HepG2 (cell line): ENCODE results near the gene TMUB1. TPM values are rescaled to one million over a fixed set of nuclear protein-coding genes. Genes with fewer than 3 reads are reported as not detected.

Source experiments
- CERS6 ChIP-seq: sonication (generic); formaldehyde crosslinking; IDR thresholded peaks from 2 replicates; pipeline ENCODE4 v1.5.0; 2020; ENCODE audit warnings: missing genetic modification reagents
- DNMT3B ChIP-seq: conservative IDR thresholded peaks from 2 replicates; pipeline ENCODE4 v1.6.1; 2016; ENCODE audit warnings: missing biosample characterization, control low read depth
- ELF1 ChIP-seq: sonication (generic); formaldehyde crosslinking; IDR thresholded peaks from 2 replicates; pipeline ENCODE4 v1.4.0; 2020; ENCODE audit warnings: missing genetic modification reagents
- FOXK1 ChIP-seq: sonication (generic); formaldehyde crosslinking; IDR thresholded peaks from 2 replicates; pipeline ENCODE4 v1.4.0; 2020; ENCODE audit warnings: low read depth, missing genetic modification reagents, borderline replicate concordance
- FOXP1 ChIP-seq, 2 experiments: fragments of 450-650 bp in 1 of 2; IDR thresholded peaks; 2 replicates each; pipeline ENCODE4 v1.6.1; 2017 to 2018; ENCODE audit warnings: antibody characterized with exemption in 1 of 2
- GTF2F1 ChIP-seq: fragments of 150-350 bp; IDR thresholded peaks from 2 replicates; pipeline ENCODE4 v1.6.1; 2014; ENCODE audit warnings: low read length
- GTF3A ChIP-seq: sonication (generic); formaldehyde crosslinking; conservative IDR thresholded peaks from 2 replicates; pipeline ENCODE4 v1.4.0; 2020; ENCODE audit warnings: mild to moderate bottlenecking, missing genetic modification reagents
- IKZF5 ChIP-seq: IDR thresholded peaks from 2 replicates; pipeline ENCODE4 v1.6.1; 2018; ENCODE audit warnings: missing genetic modification reagents, mild to moderate bottlenecking, missing compliant biosample characterization
- KDM1A ChIP-seq: IDR thresholded peaks from 2 replicates; pipeline ENCODE4 v1.6.1; 2016; ENCODE audit warnings: missing compliant biosample characterization
- MAFF ChIP-seq: IDR thresholded peaks from 2 replicates; pipeline ENCODE4 v1.6.1; 2011; ENCODE audit warnings: low read depth, low read length, improper control_type of control experiment
- MTA3 ChIP-seq: sonication (generic); formaldehyde crosslinking; IDR thresholded peaks from 2 replicates; pipeline ENCODE4 v1.4.0; 2020; ENCODE audit warnings: missing genetic modification reagents
- NR1H2 ChIP-seq: sonication (generic); formaldehyde crosslinking; IDR thresholded peaks from 2 replicates; pipeline ENCODE4 v1.8.1; 2022; ENCODE audit warnings: low read depth, missing genetic modification reagents, borderline replicate concordance
- POLR2G ChIP-seq: fragments of 200-400 bp; formaldehyde crosslinking; IDR thresholded peaks from 2 replicates; pipeline ENCODE4 v1.6.1; 2018; ENCODE audit warnings: mild to moderate bottlenecking, low read depth, low read length, moderate library complexity
- SNRNP70 ChIP-seq: fragments of 200-400 bp; formaldehyde crosslinking; IDR thresholded peaks from 2 replicates; pipeline ENCODE4 v1.6.1; 2017; ENCODE audit warnings: mild to moderate bottlenecking, low read depth, low read length, moderate library complexity
- ZFY ChIP-seq: sonication (generic); formaldehyde crosslinking; IDR thresholded peaks from 2 replicates; pipeline ENCODE4 v1.4.0; 2020; ENCODE audit warnings: missing genetic modification reagents
- ZNF143 ChIP-seq: sonication (generic); formaldehyde crosslinking; IDR thresholded peaks from 2 replicates; pipeline ENCODE4 v1.4.0; 2020; ENCODE audit warnings: missing genetic modification reagents
- ZNF546 ChIP-seq: sonication (generic); formaldehyde crosslinking; conservative IDR thresholded peaks from 2 replicates; pipeline ENCODE4 v1.8.1; 2023; ENCODE audit warnings: mild to moderate bottlenecking, missing genetic modification reagents
- ZNF639 ChIP-seq: conservative IDR thresholded peaks from 2 replicates; pipeline ENCODE4 v1.6.1; 2018; ENCODE audit warnings: missing genetic modification reagents
- ZNF709 ChIP-seq: sonication (generic); formaldehyde crosslinking; IDR thresholded peaks from 2 replicates; pipeline ENCODE4 v1.5.0; 2020; ENCODE audit warnings: mild to moderate bottlenecking, missing genetic modification reagents
- ZNF775 ChIP-seq: sonication (generic); formaldehyde crosslinking; IDR thresholded peaks from 2 replicates; pipeline ENCODE4 v1.4.0; 2020; ENCODE audit warnings: missing genetic modification reagents, mild to moderate bottlenecking, moderate library complexity, borderline replicate concordance
- ZNF782 ChIP-seq: sonication (generic); formaldehyde crosslinking; IDR thresholded peaks from 2 replicates; pipeline ENCODE4 v1.4.0; 2020; ENCODE audit warnings: missing genetic modification reagents, mild to moderate bottlenecking, borderline replicate concordance
- ZSCAN21 ChIP-seq: sonication (generic); formaldehyde crosslinking; IDR thresholded peaks from 2 replicates; pipeline ENCODE4 v1.8.0; 2022; ENCODE audit warnings: mild to moderate bottlenecking, missing genetic modification reagents, moderate library complexity, borderline replicate concordance
- ZSCAN25 ChIP-seq: sonication (generic); formaldehyde crosslinking; IDR thresholded peaks from 2 replicates; pipeline ENCODE4 v1.8.0; 2022; ENCODE audit warnings: mild to moderate bottlenecking, missing genetic modification reagents
- polyA plus RNA-seq, 8 experiments: library from polyadenylated mRNA; depleted of rRNA in 3 of 8; stranded (reverse) in 7 of 8; unstranded in 1 of 8; fragments of >200 nt; fragmentation: Illumina TruSeq in 4 of 8; extraction: Trizol in 4 of 8; gene quantifications; 2 replicates each; pipeline versions ENCODE4 v1.2.1 to v1.2.3, GENCODE V29; 2011 to 2016; ENCODE audit warnings: low read depth in 4 of 8, missing spikeins in 1 of 8, mixed read lengths in 1 of 8; ENCODE audit not compliant: insufficient read depth in 1 of 8
- total RNA-seq, 5 experiments: library from RNA; depleted of rRNA; stranded (reverse); fragments of >200 nt; fragmentation: Illumina TruSeq; extraction: Trizol; gene quantifications; 2 replicates each; pipeline ENCODE4 v1.2.3, GENCODE V29; 2016; ENCODE audit warnings: low read depth in 1 of 5
- TF ChIP-seq, protein P1 (sequence below): IDR thresholded peaks from 2 replicates; pipeline ENCODE4 v1.6.1; 2016
- TF ChIP-seq, protein P2 (sequence below): sonication (generic); formaldehyde crosslinking; IDR thresholded peaks from 2 replicates; pipeline ENCODE4 v1.4.0; 2020; ENCODE audit warnings: missing genetic modification reagents

Gene TMUB1
- total and polyA plus RNA-seq, 2 of the 13 experiments (the other 11 are each of a cell fraction or from before 2014, with no cell fraction given), result 44.8 to 51.6 TPM

GRCh38 chr7:151087245-151088018 lies 4.1 kb upstream of the TMUB1 start (continued):
- TF ChIP-seq, protein P1, sequence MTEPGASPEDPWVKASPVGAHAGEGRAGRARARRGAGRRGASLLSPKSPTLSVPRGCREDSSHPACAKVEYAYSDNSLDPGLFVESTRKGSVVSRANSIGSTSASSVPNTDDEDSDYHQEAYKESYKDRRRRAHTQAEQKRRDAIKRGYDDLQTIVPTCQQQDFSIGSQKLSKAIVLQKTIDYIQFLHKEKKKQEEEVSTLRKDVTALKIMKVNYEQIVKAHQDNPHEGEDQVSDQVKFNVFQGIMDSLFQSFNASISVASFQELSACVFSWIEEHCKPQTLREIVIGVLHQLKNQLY (CRISPR knock-in tag), result peak; percentile 48; the same call in 1 of the 2 replicates
- no peak for TF ChIP-seq ZSCAN21 (CRISPR knock-in tag)
- no peak for TF ChIP-seq ZNF775 (CRISPR knock-in tag)
- no peak for TF ChIP-seq SNRNP70
- peak; percentile 91 for TF ChIP-seq ZNF709 (CRISPR knock-in tag)
- no peak for TF ChIP-seq GTF2F1
- no peak for TF ChIP-seq CERS6
- 0 out of 2 replicates have a peak, but pooled peaks have one; percentile 26 for TF ChIP-seq GTF3A (CRISPR knock-in tag)
- TF ChIP-seq MAFF, result no peak
- TF ChIP-seq ZNF546 (CRISPR knock-in tag), result no peak
- TF ChIP-seq MTA3 (CRISPR knock-in tag), result no peak
- peak; percentile 53; the same call in 1 of the 2 replicates for TF ChIP-seq POLR2G
- TF ChIP-seq NR1H2 (CRISPR knock-in tag), result no peak
- TF ChIP-seq ZNF639 (CRISPR knock-in tag), result 0 out of 2 replicates have a peak, but pooled peaks have one; percentile 15
- TF ChIP-seq ZNF782 (CRISPR knock-in tag), result 0 out of 2 replicates have a peak, but pooled peaks have one; percentile 23
- peak; percentile 52; the same call in 1 of the 2 replicates for TF ChIP-seq DNMT3B (CRISPR knock-in tag)
- TF ChIP-seq ZNF143 (CRISPR knock-in tag), result peak; percentile 43; the same call in 1 of the 2 replicates
- TF ChIP-seq KDM1A (CRISPR knock-in tag), result no peak
- peak; percentile 52 for TF ChIP-seq ELF1
- TF ChIP-seq ZSCAN25 (CRISPR knock-in tag), result no peak
- no peak for TF ChIP-seq FOXP1 (IDR thresholded peaks at IDR 0.05)
- TF ChIP-seq FOXP1 (CRISPR knock-in tag; IDR thresholded peaks at IDR 0.05), result no peak
- TF ChIP-seq IKZF5 (CRISPR knock-in tag), result peak; percentile 31
- TF ChIP-seq ZFY (CRISPR knock-in tag), result peak; percentile 92
- TF ChIP-seq, protein P2, sequence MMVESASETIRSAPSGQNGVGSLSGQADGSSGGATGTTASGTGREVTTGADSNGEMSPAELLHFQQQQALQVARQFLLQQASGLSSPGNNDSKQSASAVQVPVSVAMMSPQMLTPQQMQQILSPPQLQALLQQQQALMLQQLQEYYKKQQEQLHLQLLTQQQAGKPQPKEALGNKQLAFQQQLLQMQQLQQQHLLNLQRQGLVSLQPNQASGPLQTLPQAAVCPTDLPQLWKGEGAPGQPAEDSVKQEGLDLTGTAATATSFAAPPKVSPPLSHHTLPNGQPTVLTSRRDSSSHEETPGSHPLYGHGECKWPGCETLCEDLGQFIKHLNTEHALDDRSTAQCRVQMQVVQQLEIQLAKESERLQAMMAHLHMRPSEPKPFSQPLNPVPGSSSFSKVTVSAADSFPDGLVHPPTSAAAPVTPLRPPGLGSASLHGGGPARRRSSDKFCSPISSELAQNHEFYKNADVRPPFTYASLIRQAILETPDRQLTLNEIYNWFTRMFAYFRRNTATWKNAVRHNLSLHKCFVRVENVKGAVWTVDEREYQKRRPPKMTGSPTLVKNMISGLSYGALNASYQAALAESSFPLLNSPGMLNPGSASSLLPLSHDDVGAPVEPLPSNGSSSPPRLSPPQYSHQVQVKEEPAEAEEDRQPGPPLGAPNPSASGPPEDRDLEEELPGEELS, result no peak; the same call in 1 of the 2 replicates
- no peak for TF ChIP-seq FOXK1 (CRISPR knock-in tag)
